Choroid plexus epithelial cell (primary cell): Measurements from ENCODE around the gene NPHP3.

ENCODE experiments used
- DNase-seq: peaks from one replicate; pipeline ENCODE4 v3.0.0-alpha.2; 2010; ENCODE audit warnings: low read depth
- H3K4me3 ChIP-seq: 2 replicates; pipeline ENCODE4 v1.5.1; 2011; ENCODE audit warnings: low read depth, mild to moderate bottlenecking, control low read depth, low read length, moderate library complexity
- TF ChIP-seq, protein P1 (sequence below): conservative IDR thresholded peaks from 2 replicates; pipeline ENCODE4 v1.5.1; 2011; ENCODE audit warnings: low read depth, mild to moderate bottlenecking, control low read depth, inconsistent platforms, low read length, moderate library complexity

Gene NPHP3

GRCh38 chr3:132720228-132720627 lies 2.0 kb downstream of the NPHP3 start:
- no peak overlapping the region for H3K4me3 ChIP-seq
- DNase-seq: no peak
- TF ChIP-seq, protein P1, sequence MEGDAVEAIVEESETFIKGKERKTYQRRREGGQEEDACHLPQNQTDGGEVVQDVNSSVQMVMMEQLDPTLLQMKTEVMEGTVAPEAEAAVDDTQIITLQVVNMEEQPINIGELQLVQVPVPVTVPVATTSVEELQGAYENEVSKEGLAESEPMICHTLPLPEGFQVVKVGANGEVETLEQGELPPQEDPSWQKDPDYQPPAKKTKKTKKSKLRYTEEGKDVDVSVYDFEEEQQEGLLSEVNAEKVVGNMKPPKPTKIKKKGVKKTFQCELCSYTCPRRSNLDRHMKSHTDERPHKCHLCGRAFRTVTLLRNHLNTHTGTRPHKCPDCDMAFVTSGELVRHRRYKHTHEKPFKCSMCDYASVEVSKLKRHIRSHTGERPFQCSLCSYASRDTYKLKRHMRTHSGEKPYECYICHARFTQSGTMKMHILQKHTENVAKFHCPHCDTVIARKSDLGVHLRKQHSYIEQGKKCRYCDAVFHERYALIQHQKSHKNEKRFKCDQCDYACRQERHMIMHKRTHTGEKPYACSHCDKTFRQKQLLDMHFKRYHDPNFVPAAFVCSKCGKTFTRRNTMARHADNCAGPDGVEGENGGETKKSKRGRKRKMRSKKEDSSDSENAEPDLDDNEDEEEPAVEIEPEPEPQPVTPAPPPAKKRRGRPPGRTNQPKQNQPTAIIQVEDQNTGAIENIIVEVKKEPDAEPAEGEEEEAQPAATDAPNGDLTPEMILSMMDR: no peak

DNA sequence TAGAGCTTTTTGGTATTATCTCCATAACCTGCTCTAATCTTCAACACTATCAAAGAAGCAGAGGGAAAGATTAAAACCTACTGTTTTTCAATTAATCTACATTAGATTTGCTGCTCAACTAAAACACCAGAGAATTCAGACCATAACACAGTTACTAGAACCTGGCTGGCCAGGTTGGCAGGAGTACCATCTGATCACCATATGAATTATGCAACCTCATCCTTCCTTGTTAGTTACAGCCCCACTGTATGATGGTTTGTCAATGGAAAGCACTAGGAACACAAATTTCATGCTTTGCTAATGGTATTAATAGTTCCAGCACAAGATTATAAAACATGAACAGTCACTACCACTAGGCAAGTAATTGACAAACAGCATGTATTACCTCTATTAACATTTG lies 5.8 kb downstream of the NPHP3 start:
- TF ChIP-seq, protein P1: no peak
- DNase-seq: no peak
- no peak overlapping the region for H3K4me3 ChIP-seq

GRCh38 chr3:132713977-132714727 lies 8.1 kb downstream of the NPHP3 start:
- no peak for DNase-seq
- no peak overlapping the region for H3K4me3 ChIP-seq
- TF ChIP-seq, protein P1: no peak

- no peak overlapping the region for H3K4me3 ChIP-seq
- TF ChIP-seq, protein P1: no peak
- no peak for DNase-seq
These were observed 11.9 kb downstream of the NPHP3 start for GRCh38 chr3:132710311-132710710.

DNA sequence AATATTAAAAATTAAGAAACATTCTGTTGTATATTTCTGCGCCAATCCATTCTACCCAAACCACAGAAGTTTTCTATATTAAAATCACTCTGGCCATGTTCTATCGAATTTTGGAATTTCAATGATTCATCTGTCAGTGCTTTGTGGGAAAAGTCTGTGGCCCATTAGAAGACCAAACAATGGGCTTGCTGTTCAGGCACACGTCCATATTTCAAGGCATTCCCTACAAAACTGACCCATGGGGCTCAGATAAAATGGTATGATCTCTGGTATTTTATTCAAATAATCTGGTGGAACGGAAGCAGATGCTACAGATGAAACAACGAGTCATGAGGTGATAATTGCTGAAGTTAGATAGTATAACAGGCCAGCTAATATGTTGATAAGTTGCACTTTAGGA lies 12.4 kb downstream of the NPHP3 start:
- H3K4me3 ChIP-seq: no peak overlapping the region
- DNase-seq: no peak
- TF ChIP-seq, protein P1: no peak

GRCh38 chr3:132703733-132704132 lies 18.5 kb downstream of the NPHP3 start:
- TF ChIP-seq, protein P1: no peak
- no peak overlapping the region for H3K4me3 ChIP-seq
- no peak for DNase-seq

- no peak for DNase-seq
- TF ChIP-seq, protein P1: no peak
- H3K4me3 ChIP-seq: no peak overlapping the region
These were observed 26.8 kb downstream of the NPHP3 start for GRCh38 chr3:132695422-132695821.
